Natural killer cell (primary cell): ENCODE results near the gene DNAJC5G. TPM values are rescaled to one million over a fixed set of nuclear protein-coding genes. Genes with fewer than 3 reads are reported as not detected.

ENCODE experiments used
- ATAC-seq, 3 donors: fragments of 150-1000 bp in 2 of 3; fragments of 200-7000 bp in 1 of 3; cut with Tn5 transposase; 1 replicate in 1 of 3; 2 replicates in 2 of 3; pipeline ENCODE4 v1.10.0; 2021; ENCODE audit warnings: mild to moderate bottlenecking in 2 of 3, moderate library complexity in 2 of 3
- DNase-seq, 2 donors: peaks; one replicate each; pipeline versions ENCODE4 v3.0.0 to v3.0.0-alpha.2; 2013 to 2021; ENCODE audit warnings: mixed read lengths in 1 of 2
- H3K27ac ChIP-seq: one replicate; pipeline ENCODE4 v1.5.1; 2013; ENCODE audit warnings: mild to moderate bottlenecking, low read length
- H3K27me3 ChIP-seq: one replicate; pipeline ENCODE4 v1.6.1; 2013; ENCODE audit warnings: low read length; ENCODE audit not compliant: control insufficient read depth, insufficient read depth
- H3K36me3 ChIP-seq: one replicate; pipeline ENCODE4 v1.6.1; 2013; ENCODE audit warnings: low read length; ENCODE audit not compliant: control insufficient read depth, insufficient read depth
- H3K4me1 ChIP-seq: one replicate; pipeline ENCODE4 v1.6.1; 2013; ENCODE audit warnings: low read length; ENCODE audit not compliant: control insufficient read depth, insufficient read depth
- H3K4me3 ChIP-seq: one replicate; pipeline ENCODE4 v1.5.1; 2013; ENCODE audit warnings: low read length
- H3K9me3 ChIP-seq: one replicate; pipeline ENCODE4 v1.6.1; 2013; ENCODE audit warnings: low read length; ENCODE audit not compliant: control insufficient read depth, insufficient read depth
- H3K27ac Mint-ChIP-seq, 2 donors: one replicate each; pipeline ENCODE4 v1.8.0; 2022; ENCODE audit warnings: mild to moderate bottlenecking in 2 of 2, mixed read lengths in 2 of 2, moderate library complexity in 1 of 2
- H3K27me3 Mint-ChIP-seq, 2 donors: one replicate each; pipeline ENCODE4 v1.8.0; 2022; ENCODE audit warnings: low read depth in 2 of 2, mixed read lengths in 2 of 2
- H3K36me3 Mint-ChIP-seq: one replicate; pipeline ENCODE4 v1.8.0; 2022; ENCODE audit warnings: mixed read lengths
- H3K4me1 Mint-ChIP-seq, 2 donors: one replicate each; pipeline ENCODE4 v1.8.0; 2022; ENCODE audit warnings: mixed read lengths in 2 of 2
- H3K4me3 Mint-ChIP-seq: one replicate; pipeline ENCODE4 v1.8.0; 2022; ENCODE audit warnings: mild to moderate bottlenecking, moderate library complexity, mixed read lengths
- H3K9me3 Mint-ChIP-seq, 2 donors: one replicate each; pipeline ENCODE4 v1.8.0; 2022; ENCODE audit warnings: mixed read lengths in 2 of 2
- CTCF ChIP-seq: fragments of 200-600 bp; IDR thresholded peaks from one replicate; pipeline ENCODE4 v1.8.0; 2022; ENCODE audit warnings: antibody characterized with exemption
- WGBS: methylation state at CpG from one replicate; pipeline ENCODE4 v1.1.7; 2013; ENCODE audit warnings: missing lambda C conversion rate; ENCODE audit not compliant: insufficient coverage; 5-methylcytosine and 5-hydroxymethylcytosine counted together
- intact Hi-C: fragments of 100-400 bp; cut with micrococcal nuclease; formaldehyde crosslinking; loops from one replicate; pipeline ENCODE4 v1.14.2; 2022
- total RNA-seq, 4 donors: library from RNA; stranded (reverse); fragments of 120-200 nt in 1 of 4; gene quantifications; one replicate each; pipeline versions ENCODE4 v1.2.3 to v1.2.4, GENCODE V29; 2013 to 2022

The DNAJC5G gene
- not detected for total RNA-seq
- not detected for total RNA-seq (2013)

GRCh38 chr2:27275211-27276150, at the start of gene DNAJC5G:
Gene DNAJC5G (plus strand): TSS chr2:27275433. CDS start chr2:27276729, 1,296 bp downstream.
- no peak for ATAC-seq
- Mint-ChIP-seq H3K4me1 (peaks cover 0 to 8% of the 10 kb centered on the region in 2 donors), H3K9me3 (no peaks in the 10 kb centered on the region), H3K27me3 (peaks cover 15 to 17% of the 10 kb centered on the region in 2 donors), H3K4me3 (no peak within 1 kb of the TSS), H3K36me3 (no peaks in the 10 kb centered on the region), H3K27ac (no peak within 1 kb of the TSS)
- intact Hi-C loops: no loop called here
- no peak for DNase-seq
- Histone ChIP-seq H3K27me3 (no peaks in the 10 kb centered on the region), H3K4me1 (no peaks in the 10 kb centered on the region), H3K4me3 (no peak within 1 kb of the TSS), H3K36me3 (no peaks in the 10 kb centered on the region), H3K27ac (no peak within 1 kb of the TSS), H3K9me3 (no peaks in the 10 kb centered on the region)
- 90% methylated on average over 39 of the region's 39 CpGs for WGBS
- TF ChIP-seq CTCF: no peak

GRCh38 chr2:27225526-27225925, 49.7 kb upstream of the DNAJC5G start:
- no peaks in the 10 kb centered on the region for H3K9me3 Mint-ChIP-seq
- Histone ChIP-seq H3K27ac (no peak overlapping the region), H3K4me3 (no peak overlapping the region), H3K9me3 (no peaks in the 10 kb centered on the region), H3K27me3 (no peaks in the 10 kb centered on the region), H3K4me1 (no peaks in the 10 kb centered on the region), H3K36me3 (peaks cover 56% of the 10 kb centered on the region)
- DNase-seq (no peak), ATAC-seq (no peak)
- H3K36me3 Mint-ChIP-seq: no peaks in the 10 kb centered on the region
- no peak overlapping the region for H3K4me3 Mint-ChIP-seq
- no peak for TF ChIP-seq CTCF
- H3K27me3 Mint-ChIP-seq: no peaks in the 10 kb centered on the region
- 97% methylated on average over 9 of the region's 9 CpGs for WGBS
- H3K4me1 Mint-ChIP-seq: no peaks in the 10 kb centered on the region
- intact Hi-C loops: no loop called here
- no peak overlapping the region for H3K27ac Mint-ChIP-seq

- no peak for TF ChIP-seq CTCF
- no peak for DNase-seq
- no peak overlapping the region for H3K4me3 ChIP-seq
Measured at GRCh38 chr2:27227501-27227900, 47.7 kb upstream of the DNAJC5G start.

More at GRCh38 chr2:27227501-27227900, 47.7 kb upstream of the DNAJC5G start:
- no peaks in the 10 kb centered on the region for H3K27me3 Mint-ChIP-seq
- H3K36me3 Mint-ChIP-seq: no peaks in the 10 kb centered on the region
- H3K4me3 Mint-ChIP-seq: no peak overlapping the region
- H3K4me1 Mint-ChIP-seq: no peaks in the 10 kb centered on the region
- H3K27me3 ChIP-seq: no peaks in the 10 kb centered on the region
- no peaks in the 10 kb centered on the region for H3K4me1 ChIP-seq
- WGBS: 100% methylated on average over 2 of the region's 2 CpGs
- H3K27ac ChIP-seq: no peak overlapping the region
- no peak for ATAC-seq
- no peak overlapping the region for H3K27ac Mint-ChIP-seq
- intact Hi-C loops: no loop called here
- no peaks in the 10 kb centered on the region for H3K9me3 ChIP-seq
- H3K9me3 Mint-ChIP-seq: no peaks in the 10 kb centered on the region
- H3K36me3 ChIP-seq: peaks cover 64% of the 10 kb centered on the region
